GM18951 (cell line): ENCODE data around the gene NEU4.
"Not testable (repeated sequence)": the region's sequence is repeated elsewhere in the genome, so short reads cannot be mapped to it uniquely, and the experiment has no call there.

Experiments
- POLR2A ChIP-seq: IDR thresholded peaks from 4 replicates; pipeline ENCODE4 v1.6.1; 2011; ENCODE audit warnings: mild to moderate bottlenecking; ENCODE audit not compliant: insufficient read length, insufficient read depth; ENCODE audit errors: extremely low read depth
- in situ Hi-C: fragments of 300-500 bp; cut with MboI; formaldehyde crosslinking; loops from one replicate; pipeline ENCODE4 v1.12.0; 2022; ENCODE audit warnings: low sequenced_read_pairs, mixed read lengths, inconsistent platforms; ENCODE audit not compliant: unreplicated experiment

NEU4 gene

GRCh38 chr2:241798081-241798630 lies 10.8 kb upstream of the NEU4 start:
- TF ChIP-seq POLR2A, result no peak
- in situ Hi-C loops, result no loop called here

DNA sequence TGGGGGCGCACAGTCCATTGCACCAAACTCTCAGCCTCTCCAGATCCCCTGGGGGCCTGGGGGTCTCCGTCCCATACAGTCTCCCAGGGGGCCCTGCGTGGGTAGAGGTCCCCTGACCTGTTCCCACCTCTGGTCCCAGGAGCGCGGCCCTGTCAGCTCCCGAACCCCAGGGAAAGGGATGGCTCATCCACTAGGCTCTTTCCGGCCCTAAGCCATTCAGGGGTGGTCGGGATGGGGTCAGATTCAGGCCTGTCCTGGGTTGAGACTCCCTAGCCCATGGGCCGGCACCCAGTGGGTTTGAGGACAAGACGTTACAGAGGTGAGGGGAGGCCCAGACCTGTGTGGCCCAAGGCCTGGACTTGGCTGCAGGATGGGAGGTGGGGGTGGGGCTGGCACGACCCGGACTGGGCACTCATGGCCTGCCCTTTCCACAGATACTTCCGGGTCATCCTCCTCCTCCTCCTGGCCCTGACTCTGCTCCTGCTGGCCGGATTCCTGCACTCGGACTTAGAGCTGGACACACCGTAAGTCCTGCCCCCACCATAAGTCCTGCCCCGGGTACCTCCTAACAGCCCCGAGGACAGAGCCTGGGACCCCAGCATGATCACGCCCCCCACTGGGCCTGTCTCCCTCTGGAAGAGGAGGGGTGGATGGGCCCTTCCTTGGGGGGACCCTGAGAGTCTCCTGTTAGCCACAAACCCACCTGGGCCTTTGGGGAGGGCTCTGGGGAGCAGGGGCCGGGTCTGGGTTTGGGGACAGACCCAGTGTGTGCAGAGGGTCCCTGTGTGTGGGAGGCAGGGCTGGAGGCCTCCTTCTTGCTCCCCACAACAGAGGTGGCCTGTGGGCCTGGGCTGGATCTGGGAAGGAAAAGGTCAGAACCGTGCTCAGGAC lies 10.1 kb upstream of the NEU4 start:
- in situ Hi-C loops, result no loop called here
- no peak for TF ChIP-seq POLR2A

DNA sequence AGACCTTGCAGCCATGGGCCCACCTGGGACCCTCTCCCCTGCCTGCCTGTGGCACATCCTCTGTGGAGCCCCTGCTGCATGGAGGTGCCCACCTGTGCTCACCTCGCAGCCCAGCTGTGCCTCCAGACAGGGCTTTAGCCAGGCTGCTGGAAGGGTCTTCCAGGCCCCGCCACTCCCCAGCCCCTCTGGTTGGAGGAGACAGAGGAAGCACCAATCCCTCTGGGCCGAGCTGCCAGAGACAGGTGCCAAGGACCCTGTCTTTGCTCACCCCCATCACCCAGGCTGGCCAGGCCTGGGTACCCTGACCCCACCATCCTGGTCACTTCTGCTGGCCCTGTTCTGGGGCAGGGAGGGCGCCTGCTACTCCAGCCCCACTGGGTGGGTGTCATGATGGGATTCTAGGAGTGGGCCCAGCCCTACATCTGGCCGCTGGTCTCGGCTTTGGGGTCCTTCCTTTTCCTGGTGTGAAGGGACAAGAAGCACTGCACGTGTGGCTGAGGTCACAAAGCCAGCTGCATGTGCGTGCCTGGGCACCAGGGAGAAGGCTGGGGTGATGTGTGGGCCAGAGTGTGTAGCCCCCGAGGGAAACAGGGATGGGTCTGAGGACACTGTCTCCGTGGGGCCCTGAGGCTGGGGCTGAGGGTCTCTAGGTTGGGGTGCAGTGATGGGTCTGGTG lies 9.3 kb upstream of the NEU4 start:
- no peak for TF ChIP-seq POLR2A
- in situ Hi-C loops, result no loop called here

- in situ Hi-C loops, result not testable (repeated sequence)
Observed at GRCh38 chr2:241800198-241800903, 8.6 kb upstream of the NEU4 start.

GRCh38 chr2:241801611-241802420 lies 7.2 kb upstream of the NEU4 start:
- no peak for TF ChIP-seq POLR2A
- in situ Hi-C loops, result no loop called here

GRCh38 chr2:241802421-241803318 lies 6.3 kb upstream of the NEU4 start:
- no peak for TF ChIP-seq POLR2A
- in situ Hi-C loops, result no loop called here

GRCh38 chr2:241803387-241804325 lies 5.3 kb upstream of the NEU4 start:
- in situ Hi-C loops, result no loop called here
- TF ChIP-seq POLR2A, result peak; percentile 52

- TF ChIP-seq POLR2A, result no peak
- in situ Hi-C loops, result no loop called here
Observed at GRCh38 chr2:241804326-241805229, 4.4 kb upstream of the NEU4 start.

GRCh38 chr2:241806217-241806616 lies 2.8 kb upstream of the NEU4 start:
- in situ Hi-C loops, result not testable (repeated sequence)
